Natural killer cell treated with Interleukin-12 subunit alpha and Interleukin-12 subunit beta and Interleukin-15 and Interleukin-18, amount 100 ng/mL, for 72 hours (primary cell): ENCODE measurements around the gene TRPC4. TPM values are rescaled to one million over a fixed set of nuclear protein-coding genes. Genes with fewer than 3 reads are reported as not detected.

ENCODE experiments used
- ATAC-seq, 2 donors: fragments of 150-1000 bp; cut with Tn5 transposase in 1 of 2; sonication (Bioruptor Pico), chemical (Tn5 transposase) in 1 of 2; 2 replicates each; pipeline ENCODE4 v1.10.0; 2021
- DNase-seq: peaks from one replicate; pipeline ENCODE4 v3.0.0; 2022; ENCODE audit warnings: low spot score
- H3K27ac Mint-ChIP-seq, 2 donors: 1 replicate in 1 of 2; 2 replicates in 1 of 2; pipeline ENCODE4 v1.8.0; 2022; ENCODE audit warnings: mixed read lengths in 2 of 2, mild to moderate bottlenecking in 1 of 2, moderate library complexity in 1 of 2
- H3K27me3 Mint-ChIP-seq, 2 donors: 1 replicate in 1 of 2; 2 replicates in 1 of 2; pipeline ENCODE4 v1.8.0; 2022; ENCODE audit warnings: mixed read lengths in 2 of 2
- H3K36me3 Mint-ChIP-seq: one replicate; pipeline ENCODE4 v1.8.0; 2022; ENCODE audit warnings: mixed read lengths
- H3K4me1 Mint-ChIP-seq, 2 donors: 1 replicate in 1 of 2; 2 replicates in 1 of 2; pipeline ENCODE4 v1.8.0; 2022; ENCODE audit warnings: low read depth in 2 of 2, mixed read lengths in 2 of 2, mild to moderate bottlenecking in 1 of 2
- H3K4me3 Mint-ChIP-seq: one replicate; pipeline ENCODE4 v1.8.0; 2022; ENCODE audit warnings: mixed read lengths
- H3K9me3 Mint-ChIP-seq: 2 replicates; pipeline ENCODE4 v1.8.0; 2022; ENCODE audit warnings: mixed read lengths
- total RNA-seq, 2 donors: library from RNA; stranded (reverse); gene quantifications; one replicate each; pipeline ENCODE4 v1.2.3, GENCODE V29; 2022

Gene TRPC4
- total RNA-seq, 2 donors from 2014 or later: not detected

GRCh38 chr13:37741536-37741935 is 128.0 kb downstream of the TRPC4 start:
- Mint-ChIP-seq H3K27me3 (no peaks in the 10 kb centered on the region), H3K36me3 (peaks cover 4% of the 10 kb centered on the region), H3K9me3 (peaks cover 4% of the 10 kb centered on the region), H3K4me3 (no peak overlapping the region), H3K4me1 (no peaks in the 10 kb centered on the region), H3K27ac (no peak overlapping the region)
- DNase-seq (no peak), ATAC-seq (no peak)

GRCh38 chr13:37736045-37736444 is 133.5 kb downstream of the TRPC4 start:
- Mint-ChIP-seq H3K27me3 (no peaks in the 10 kb centered on the region), H3K36me3 (no peaks in the 10 kb centered on the region)

GRCh38 chr13:37735293-37735692 is 134.3 kb downstream of the TRPC4 start:
- Mint-ChIP-seq H3K4me1 (no peaks in the 10 kb centered on the region), H3K9me3 (peaks cover 5% of the 10 kb centered on the region), H3K36me3 (no peaks in the 10 kb centered on the region), H3K27me3 (no peaks in the 10 kb centered on the region), H3K27ac (no peak overlapping the region), H3K4me3 (no peak overlapping the region)
- DNase-seq: no peak
- ATAC-seq: no peak

More at GRCh38 chr13:37736045-37736444, 133.5 kb downstream of the TRPC4 start:
- H3K4me1 Mint-ChIP-seq: no peaks in the 10 kb centered on the region
- no peak overlapping the region for H3K27ac Mint-ChIP-seq
- no peak for ATAC-seq
- H3K4me3 Mint-ChIP-seq: no peak overlapping the region
- peaks cover 5% of the 10 kb centered on the region for H3K9me3 Mint-ChIP-seq
- no peak for DNase-seq

- no peak for ATAC-seq
These were observed 139.7 kb downstream of the TRPC4 start for GRCh38 chr13:37729876-37730275.

GRCh38 chr13:37716420-37717195 is 153.0 kb downstream of the TRPC4 start:
- Mint-ChIP-seq H3K27ac (no peak overlapping the region), H3K27me3 (no peaks in the 10 kb centered on the region), H3K4me3 (no peak overlapping the region), H3K36me3 (peaks cover 4% of the 10 kb centered on the region), H3K9me3 (peaks cover 20% of the 10 kb centered on the region), H3K4me1 (no peaks in the 10 kb centered on the region)
- DNase-seq: no peak
- no peak for ATAC-seq

More at GRCh38 chr13:37729876-37730275, 139.7 kb downstream of the TRPC4 start:
- Mint-ChIP-seq H3K27ac (no peak overlapping the region), H3K9me3 (peaks cover 13% of the 10 kb centered on the region), H3K27me3 (no peaks in the 10 kb centered on the region), H3K36me3 (no peaks in the 10 kb centered on the region), H3K4me1 (no peaks in the 10 kb centered on the region), H3K4me3 (no peak overlapping the region)
- no peak for DNase-seq

- H3K27me3 Mint-ChIP-seq: no peaks in the 10 kb centered on the region
- H3K9me3 Mint-ChIP-seq: peaks cover 20% of the 10 kb centered on the region
- DNase-seq (no peak), ATAC-seq (no peak)
- H3K36me3 Mint-ChIP-seq: peaks cover 4% of the 10 kb centered on the region
- no peak overlapping the region for H3K4me3 Mint-ChIP-seq
- no peaks in the 10 kb centered on the region for H3K4me1 Mint-ChIP-seq
- H3K27ac Mint-ChIP-seq: no peak overlapping the region
These were observed 154.0 kb downstream of the TRPC4 start for GRCh38 chr13:37715606-37716015.

- Mint-ChIP-seq H3K36me3 (no peaks in the 10 kb centered on the region), H3K27me3 (no peaks in the 10 kb centered on the region), H3K4me1 (no peaks in the 10 kb centered on the region), H3K27ac (no peak overlapping the region), H3K9me3 (peaks cover 12% of the 10 kb centered on the region), H3K4me3 (no peak overlapping the region)
- DNase-seq (no peak), ATAC-seq (no peak)
These were observed 160.3 kb downstream of the TRPC4 start for GRCh38 chr13:37709318-37709717.

- ATAC-seq (no peak), DNase-seq (no peak)
- H3K9me3 Mint-ChIP-seq: peaks cover 9% of the 10 kb centered on the region
- no peak overlapping the region for H3K27ac Mint-ChIP-seq
- H3K4me3 Mint-ChIP-seq: no peak overlapping the region
- H3K27me3 Mint-ChIP-seq: no peaks in the 10 kb centered on the region
- H3K36me3 Mint-ChIP-seq: no peaks in the 10 kb centered on the region
- no peaks in the 10 kb centered on the region for H3K4me1 Mint-ChIP-seq
These were observed 161.7 kb downstream of the TRPC4 start for GRCh38 chr13:37707739-37708500.

GRCh38 chr13:37706041-37706440 is 163.5 kb downstream of the TRPC4 start:
- no peaks in the 10 kb centered on the region for H3K36me3 Mint-ChIP-seq
- no peak overlapping the region for H3K4me3 Mint-ChIP-seq
- H3K27ac Mint-ChIP-seq: no peak overlapping the region
- DNase-seq: no peak
- peaks cover 16% of the 10 kb centered on the region for H3K9me3 Mint-ChIP-seq
- no peak for ATAC-seq
- no peaks in the 10 kb centered on the region for H3K4me1 Mint-ChIP-seq
- H3K27me3 Mint-ChIP-seq: no peaks in the 10 kb centered on the region

GRCh38 chr13:37701972-37702371 is 167.6 kb downstream of the TRPC4 start:
- ATAC-seq (no peak), DNase-seq (no peak)
- no peaks in the 10 kb centered on the region for H3K27me3 Mint-ChIP-seq
- peaks cover 18% of the 10 kb centered on the region for H3K9me3 Mint-ChIP-seq
- no peaks in the 10 kb centered on the region for H3K4me1 Mint-ChIP-seq
- H3K27ac Mint-ChIP-seq: no peak overlapping the region
- no peaks in the 10 kb centered on the region for H3K36me3 Mint-ChIP-seq
- H3K4me3 Mint-ChIP-seq: no peak overlapping the region

- no peaks in the 10 kb centered on the region for H3K36me3 Mint-ChIP-seq
- H3K4me3 Mint-ChIP-seq: no peak overlapping the region
- ATAC-seq (no peak), DNase-seq (no peak)
- peaks cover 18% of the 10 kb centered on the region for H3K9me3 Mint-ChIP-seq
- no peak overlapping the region for H3K27ac Mint-ChIP-seq
- H3K27me3 Mint-ChIP-seq: no peaks in the 10 kb centered on the region
- H3K4me1 Mint-ChIP-seq: no peaks in the 10 kb centered on the region
These were observed 168.3 kb downstream of the TRPC4 start for GRCh38 chr13:37701306-37701705.

- ATAC-seq (no peak), DNase-seq (no peak)
- no peak overlapping the region for H3K27ac Mint-ChIP-seq
- peaks cover 20% of the 10 kb centered on the region for H3K9me3 Mint-ChIP-seq
- H3K36me3 Mint-ChIP-seq: no peaks in the 10 kb centered on the region
- H3K27me3 Mint-ChIP-seq: no peaks in the 10 kb centered on the region
- no peak overlapping the region for H3K4me3 Mint-ChIP-seq
- no peaks in the 10 kb centered on the region for H3K4me1 Mint-ChIP-seq
These were observed 168.7 kb downstream of the TRPC4 start for GRCh38 chr13:37700887-37701286.

GRCh38 chr13:37695200-37695599 is 174.4 kb downstream of the TRPC4 start:
- no peak for ATAC-seq
- Mint-ChIP-seq H3K4me1 (no peaks in the 10 kb centered on the region), H3K27ac (no peak overlapping the region), H3K27me3 (no peaks in the 10 kb centered on the region), H3K36me3 (no peaks in the 10 kb centered on the region), H3K4me3 (no peak overlapping the region), H3K9me3 (peaks cover 15% of the 10 kb centered on the region)
- no peak for DNase-seq

GRCh38 chr13:37690361-37690760 is 179.2 kb downstream of the TRPC4 start:
- peaks cover 11% of the 10 kb centered on the region for H3K9me3 Mint-ChIP-seq
- no peaks in the 10 kb centered on the region for H3K4me1 Mint-ChIP-seq
- no peak overlapping the region for H3K4me3 Mint-ChIP-seq

More at GRCh38 chr13:37690361-37690760, 179.2 kb downstream of the TRPC4 start:
- DNase-seq (no peak), ATAC-seq (no peak)
- no peak overlapping the region for H3K27ac Mint-ChIP-seq
- no peaks in the 10 kb centered on the region for H3K36me3 Mint-ChIP-seq
- no peaks in the 10 kb centered on the region for H3K27me3 Mint-ChIP-seq
